Regular cardiac myocyte (primary cell): ENCODE data around the gene DYNLRB1. TPM values are rescaled to one million over a fixed set of nuclear protein-coding genes. Genes with fewer than 3 reads are reported as not detected.

Source experiments
- total RNA-seq: library from RNA; depleted of rRNA; stranded (reverse); fragments of >200 nt; gene quantifications from 2 replicates; pipeline ENCODE4 v1.2.3, GENCODE V29; 2014

DYNLRB1 gene
- 28.6 and 29.0 TPM in 2 replicates for total RNA-seq

GRCh38 chr20:34516247-34517113 lies at the start of gene DYNLRB1:
DYNLRB1 (plus strand) TSS chr20:34516422; CDS start chr20:34516459, 37 bp downstream.

GRCh38 chr20:34558320-34559218 lies 42.3 kb downstream of the DYNLRB1 start, which contains the start of gene MAP1LC3A:
MAP1LC3A (plus strand) TSS chr20:34558718; CDS start chr20:34558869, 151 bp downstream.

Other genes with a start within 250 kb of the DYNLRB1 start
- 84.3 and 129 TPM in 2 replicates for gene AHCY, start 213.1 kb upstream of the DYNLRB1 start, total RNA-seq
- gene ITCH, start 153.1 kb upstream of the DYNLRB1 start, total RNA-seq, result 71.3 and 85.4 TPM in 2 replicates
- gene MAP1LC3A, start 42.3 kb downstream of the DYNLRB1 start, total RNA-seq, result 10.7 and 20.3 TPM in 2 replicates
- 6.2 and 7.1 TPM in 2 replicates for gene PIGU, start 160.7 kb downstream of the DYNLRB1 start, total RNA-seq
- 1.2 and 1.7 TPM in 2 replicates for gene TP53INP2, start 187.9 kb downstream of the DYNLRB1 start, total RNA-seq